Heart left ventricle (tissue), 13 donors: ENCODE results near the gene NDUFS4.

Source experiments
- CTCF ChIP-seq, 12 donors: fragments of 200-600 bp; sonication (generic) in 4 of 12; IDR thresholded peaks; one replicate each; pipeline versions ENCODE4 v1.5.0 to v1.8.0; 2018 to 2022; ENCODE audit warnings: antibody characterized with exemption in 12 of 12, mild to moderate bottlenecking in 5 of 12
- POLR2A ChIP-seq, 2 donors: fragments of 450-650 bp; IDR thresholded peaks; one replicate each; pipeline ENCODE4 v1.6.1; 2017; ENCODE audit warnings: antibody characterized with exemption in 2 of 2, mild to moderate bottlenecking in 2 of 2, moderate library complexity in 2 of 2
- donor health status: ischemic (EF 13 %, LVEDD 7.1; RV severe dilation, severe dysfunction).
- donor health status: DM: no; HTN: yes; CAD: no.
- donor health status: DM: no; HTN: no; CAD: no.
- donor health status: ischemic (EF 25% LVEDD 6.9; RV normal size, moderate dysfunction).
- donor health status: ischemic (EF 25% LVEDD 5.7; RV mildly dilated, moderate dysfunction).
- donor health status: ischemic (EF 35%, LVEDD 5.7; RV mildly dilated, moderate dysfunction).
- donor health status: nonischemic (EF 11% LVEDD 7.7; RV severe dilation, severe dysfunction).
- donor health status: DM: yes; HTN: yes; CAD: no.
- donor health status: PGD.
- donor health status: ischemic (EF 29% LVEDD 5.4; RV normal size, mild dysfunction).
- donor health status: nonischemic (EF 23%, LVEDD 6.1; RV moderate dilation, normal function).

GRCh38 chr5:53542926-53543325 lies 17.5 kb upstream of the NDUFS4 start:
- no peak for TF ChIP-seq POLR2A (IDR thresholded peaks at IDR 0.05)
- TF ChIP-seq CTCF (IDR thresholded peaks at IDR 0.05): no peak
